Measurements from ENCODE around the gene C11orf86.

The C11orf86 gene

DNA sequence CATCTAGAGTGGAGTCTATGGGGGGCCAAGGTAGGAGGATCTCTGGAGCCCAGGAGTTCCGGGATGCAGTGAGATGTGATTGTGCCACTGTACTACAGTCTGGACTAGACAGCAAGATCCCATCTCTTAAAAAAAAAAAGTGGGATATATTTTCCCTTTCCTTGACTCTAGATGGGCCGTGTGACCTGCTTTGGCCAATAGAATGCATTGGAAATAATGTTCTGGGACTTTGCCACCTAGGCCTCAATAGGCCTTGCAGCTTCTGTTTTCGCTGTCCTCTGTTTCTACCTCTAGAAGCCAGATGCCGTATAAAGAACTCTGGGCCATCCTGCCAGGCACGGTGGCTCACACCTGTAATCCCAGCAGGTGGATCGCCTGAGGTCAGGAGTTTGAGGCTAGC, 3.6 kb downstream of the C11orf86 start:
- TF ChIP-seq, protein P1, sequence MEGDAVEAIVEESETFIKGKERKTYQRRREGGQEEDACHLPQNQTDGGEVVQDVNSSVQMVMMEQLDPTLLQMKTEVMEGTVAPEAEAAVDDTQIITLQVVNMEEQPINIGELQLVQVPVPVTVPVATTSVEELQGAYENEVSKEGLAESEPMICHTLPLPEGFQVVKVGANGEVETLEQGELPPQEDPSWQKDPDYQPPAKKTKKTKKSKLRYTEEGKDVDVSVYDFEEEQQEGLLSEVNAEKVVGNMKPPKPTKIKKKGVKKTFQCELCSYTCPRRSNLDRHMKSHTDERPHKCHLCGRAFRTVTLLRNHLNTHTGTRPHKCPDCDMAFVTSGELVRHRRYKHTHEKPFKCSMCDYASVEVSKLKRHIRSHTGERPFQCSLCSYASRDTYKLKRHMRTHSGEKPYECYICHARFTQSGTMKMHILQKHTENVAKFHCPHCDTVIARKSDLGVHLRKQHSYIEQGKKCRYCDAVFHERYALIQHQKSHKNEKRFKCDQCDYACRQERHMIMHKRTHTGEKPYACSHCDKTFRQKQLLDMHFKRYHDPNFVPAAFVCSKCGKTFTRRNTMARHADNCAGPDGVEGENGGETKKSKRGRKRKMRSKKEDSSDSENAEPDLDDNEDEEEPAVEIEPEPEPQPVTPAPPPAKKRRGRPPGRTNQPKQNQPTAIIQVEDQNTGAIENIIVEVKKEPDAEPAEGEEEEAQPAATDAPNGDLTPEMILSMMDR (IDR thresholded peaks at IDR 0.05; ENCODE audit: low read depth, low read length, missing control alignments), result no peak
- H3K4me3 ChIP-seq (replicated peaks; ENCODE audit: low read depth, low read length), result no peak overlapping the region

DNA sequence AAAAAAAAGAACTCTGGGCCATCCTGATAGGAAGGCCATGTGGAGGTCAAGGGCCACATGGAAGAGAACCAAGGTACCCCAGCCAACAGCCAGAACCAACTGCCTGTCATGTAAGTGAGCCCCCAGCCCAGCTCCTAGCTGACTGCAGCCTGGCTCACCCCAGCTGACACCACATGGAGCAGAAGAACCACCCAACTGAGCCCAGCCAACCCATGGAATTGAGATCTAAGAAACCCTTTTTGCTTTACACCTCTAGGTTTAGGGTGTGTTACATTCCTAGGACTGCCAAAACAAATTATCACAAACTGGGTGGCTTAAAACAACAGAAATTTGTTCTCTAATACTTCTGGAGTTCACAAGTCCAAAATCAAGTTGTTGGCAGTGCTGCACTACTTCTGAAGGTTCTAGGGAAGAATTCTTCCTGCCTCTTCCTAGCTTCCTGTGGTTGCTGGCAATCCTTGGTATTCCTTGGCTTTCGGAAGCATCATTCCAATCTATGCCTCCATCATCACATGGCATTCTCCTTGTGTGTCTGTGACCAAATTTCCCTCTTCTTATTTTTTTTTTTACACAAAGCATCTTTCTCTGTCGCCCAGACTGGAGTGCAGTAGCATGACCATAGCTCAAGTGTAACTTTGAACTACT, 4.4 kb downstream of the C11orf86 start:
- DNase-seq (ENCODE audit: extremely low read depth, low read depth), result no peak
- H3K4me3 ChIP-seq (replicated peaks; ENCODE audit: low read depth, low read length), result no peak overlapping the region
- TF ChIP-seq, protein P1 (IDR thresholded peaks at IDR 0.05; ENCODE audit: low read depth, low read length, missing control alignments), result no peak

More for the DNA sequence above, 3.6 kb downstream of the C11orf86 start:
- no peak for DNase-seq (ENCODE audit: extremely low read depth, low read depth)

DNA sequence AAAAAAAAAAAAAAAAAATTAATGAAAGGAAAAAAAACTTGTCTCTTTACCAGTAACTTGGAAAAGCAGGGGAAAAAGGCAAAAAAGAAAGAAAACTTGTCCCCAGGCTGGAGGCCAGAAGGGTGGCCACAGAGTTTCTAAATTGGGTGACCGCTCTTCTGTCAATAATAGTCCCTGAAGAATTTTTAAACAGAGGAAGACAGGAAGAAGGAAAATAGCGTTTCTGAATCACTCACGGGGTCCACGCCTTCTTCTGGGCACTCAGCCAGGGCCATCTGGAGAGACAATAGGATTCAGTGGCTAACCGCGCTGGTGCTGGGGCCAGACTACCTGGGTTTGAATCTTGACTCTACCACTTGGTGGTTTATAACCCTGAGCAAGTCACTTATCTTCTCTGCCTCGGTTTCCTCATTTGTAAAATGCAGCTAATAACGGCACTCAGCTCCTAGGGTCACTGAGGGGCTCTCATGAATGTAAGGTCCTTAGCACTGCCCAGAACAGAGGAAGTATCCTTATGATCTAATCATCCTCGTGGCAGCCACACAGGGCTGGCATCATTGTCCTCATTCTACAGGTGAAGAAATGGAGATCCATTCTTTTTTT, 7.0 kb downstream of the C11orf86 start:
- peak; percentile 93 for DNase-seq (ENCODE audit: extremely low read depth, low read depth)
- H3K4me3 ChIP-seq (replicated peaks; ENCODE audit: low read depth, low read length), result no peak overlapping the region
- TF ChIP-seq, protein P1 (IDR thresholded peaks at IDR 0.05; ENCODE audit: low read depth, low read length, missing control alignments), result no peak

DNA sequence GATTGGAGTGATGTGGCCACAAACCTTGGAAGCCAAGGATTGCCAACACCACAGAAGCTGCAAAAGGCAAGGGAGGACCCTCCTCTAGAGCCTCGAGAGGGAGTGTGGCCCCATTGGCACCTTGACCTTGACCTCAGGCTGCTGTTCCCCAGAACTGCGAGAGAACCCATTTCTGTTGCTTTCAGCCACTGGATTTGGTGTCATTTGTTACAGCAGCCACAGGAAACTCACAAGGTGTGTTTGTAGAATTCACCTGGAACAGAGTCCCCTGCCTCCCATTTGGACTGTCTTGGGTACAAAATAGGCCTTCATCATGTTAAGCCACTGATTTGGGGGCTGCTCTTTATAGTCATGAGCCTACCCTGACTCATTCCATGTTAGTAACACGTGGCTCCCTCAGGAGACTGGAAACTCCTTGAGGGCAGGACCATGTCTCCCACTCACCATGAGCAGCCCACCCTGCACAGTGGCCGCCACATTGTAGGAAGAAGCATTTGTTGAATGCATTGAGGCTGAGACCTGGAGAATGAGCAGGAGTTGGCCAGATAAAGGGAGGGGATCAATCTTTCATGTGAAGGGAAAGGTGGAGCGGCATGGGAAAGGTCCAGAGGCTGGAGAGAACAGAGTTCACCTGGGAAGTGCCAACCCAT, 8.3 kb downstream of the C11orf86 start:
- no peak for DNase-seq (ENCODE audit: extremely low read depth, low read depth)
- H3K4me3 ChIP-seq (replicated peaks; ENCODE audit: low read depth, low read length), result no peak overlapping the region
- TF ChIP-seq, protein P1 (IDR thresholded peaks at IDR 0.05; ENCODE audit: low read depth, low read length, missing control alignments), result no peak

DNA sequence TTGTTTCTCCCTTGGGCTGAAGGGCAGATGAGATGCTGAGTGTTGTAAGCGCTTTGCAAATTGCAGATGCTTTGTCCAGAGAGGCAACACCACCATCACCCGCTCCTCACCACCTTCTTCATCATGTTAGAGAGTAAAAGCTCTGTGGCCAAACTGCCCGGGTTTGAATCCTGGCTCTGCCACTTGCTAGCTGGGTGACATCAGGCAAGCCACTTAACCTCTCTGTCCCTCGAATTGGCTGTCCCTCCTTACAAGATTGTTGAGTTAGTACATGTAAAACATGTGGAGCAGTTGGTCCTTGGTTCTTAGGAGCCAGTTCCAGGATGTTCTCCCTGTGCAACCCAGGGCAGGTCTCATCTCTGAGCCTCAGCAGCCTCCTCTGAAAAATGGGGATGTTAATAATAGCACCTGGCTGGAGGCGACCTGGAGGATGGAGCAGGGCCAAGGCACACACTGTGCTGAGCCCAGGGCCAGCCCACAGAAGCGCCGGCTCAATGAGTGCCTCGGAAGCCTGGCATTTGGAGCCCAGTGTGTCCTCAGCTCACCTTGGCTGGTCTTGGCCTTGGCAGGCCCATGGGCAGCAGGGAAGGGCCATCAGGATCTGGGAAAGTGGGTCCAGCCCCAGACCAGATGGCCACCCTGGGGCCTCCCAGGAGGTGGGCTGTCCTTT, 10.5 kb downstream of the C11orf86 start:
- TF ChIP-seq, protein P1 (IDR thresholded peaks at IDR 0.05; ENCODE audit: low read depth, low read length, missing control alignments), result no peak
- no peak overlapping the region for H3K4me3 ChIP-seq (replicated peaks; ENCODE audit: low read depth, low read length)
- no peak for DNase-seq (ENCODE audit: extremely low read depth, low read depth)

DNA sequence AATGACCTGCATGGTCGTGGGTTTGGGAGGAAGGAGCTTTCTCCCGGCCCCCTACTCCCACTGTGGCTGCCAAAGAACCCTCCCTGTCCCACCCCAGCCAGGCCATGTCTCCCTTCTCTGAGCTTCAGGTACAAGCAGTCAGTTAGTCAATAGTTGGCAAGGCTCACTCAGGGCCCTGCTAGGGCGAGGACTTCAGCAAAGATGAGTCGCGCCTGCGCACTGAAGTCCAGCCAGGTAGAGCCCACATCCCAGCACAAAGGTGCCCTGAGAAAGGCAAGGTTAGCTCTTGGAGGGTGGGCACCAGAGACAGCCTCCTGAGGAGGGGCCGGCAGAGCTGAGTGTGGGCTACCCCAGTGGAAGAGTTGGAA, 11.1 kb downstream of the C11orf86 start:
- no peak for DNase-seq (ENCODE audit: extremely low read depth, low read depth)
- H3K4me3 ChIP-seq (replicated peaks; ENCODE audit: low read depth, low read length), result no peak overlapping the region
- TF ChIP-seq, protein P1 (IDR thresholded peaks at IDR 0.05; ENCODE audit: low read depth, low read length, missing control alignments), result no peak
